Sigmoid colon (tissue), 7 donors: Measurements from ENCODE around the gene CABP4. TPM values are rescaled to one million over a fixed set of nuclear protein-coding genes. Genes with fewer than 3 reads are reported as not detected.

Source experiments
- DNase-seq: peaks from one replicate; pipeline ENCODE4 v3.0.0-alpha.2; 2019
- H3K27ac ChIP-seq, 4 donors: fragments of 200-600 bp; sonication (generic); one replicate each; pipeline ENCODE4 v1.5.1; 2016 to 2019; ENCODE audit warnings: mild to moderate bottlenecking in 1 of 4
- H3K27me3 ChIP-seq, 3 donors: fragments of 200-600 bp; sonication (generic); one replicate each; pipeline ENCODE4 v1.5.1; 2019; ENCODE audit warnings: mild to moderate bottlenecking in 1 of 3
- H3K36me3 ChIP-seq, 4 donors: fragments of 200-600 bp; sonication (generic); one replicate each; pipeline ENCODE4 v1.5.1; 2016 to 2019
- H3K4me1 ChIP-seq, 4 donors: fragments of 200-600 bp; sonication (generic); one replicate each; pipeline ENCODE4 v1.5.1; 2017 to 2019
- H3K4me3 ChIP-seq, 4 donors: fragments of 200-600 bp; sonication (generic); one replicate each; pipeline ENCODE4 v1.5.1; 2017 to 2019; ENCODE audit warnings: mild to moderate bottlenecking in 2 of 4, moderate library complexity in 1 of 4
- H3K9me3 ChIP-seq, 4 donors: fragments of 200-600 bp in 3 of 4; sonication (generic) in 3 of 4; one replicate each; pipeline versions ENCODE4 v1.5.1 to v1.6.1; 2013 to 2019
- CTCF ChIP-seq, 4 experiments: fragments of 450-650 bp in 3 of 4; fragments of 200-600 bp in 1 of 4; IDR thresholded peaks; one replicate each; pipeline ENCODE4 v1.5.1; 2016 to 2019; ENCODE audit warnings: antibody characterized with exemption in 4 of 4, mild to moderate bottlenecking in 3 of 4, moderate library complexity in 2 of 4
- EP300 ChIP-seq, 4 donors: sonication (generic); formaldehyde crosslinking; IDR thresholded peaks; one replicate each; pipeline ENCODE4 v1.6.1; 2017; ENCODE audit warnings: antibody characterized with exemption in 4 of 4
- POLR2A ChIP-seq, 2 donors: fragments of 450-650 bp; IDR thresholded peaks; one replicate each; pipeline ENCODE4 v1.6.1; 2016; ENCODE audit warnings: antibody characterized with exemption in 2 of 2, mild to moderate bottlenecking in 2 of 2, moderate library complexity in 2 of 2
- POLR2AphosphoS5 ChIP-seq, 4 donors: sonication (generic); formaldehyde crosslinking; IDR thresholded peaks; one replicate each; pipeline ENCODE4 v1.6.1; 2017; ENCODE audit warnings: antibody characterized with exemption in 4 of 4
- WGBS, 2 donors: extraction: QIAGEN DNeasy Blood & Tissue Kit; methylation state at CpG; one replicate each; pipeline ENCODE4 v1.1.7; 2013; 5-methylcytosine and 5-hydroxymethylcytosine counted together
- intact Hi-C: fragments of 100-400 bp; cut with DNase I; formaldehyde crosslinking; loops from one replicate; pipeline ENCODE4 v1.15.1; 2023
- polyA plus RNA-seq, 3 donors: library from polyadenylated mRNA; stranded (reverse); fragments of 200-250 nt; gene quantifications; one replicate each; pipeline ENCODE4 v1.2.3, GENCODE V29; 2013
- total RNA-seq, 4 donors: library from RNA; depleted of rRNA; stranded (reverse); fragments of >200 nt; gene quantifications; one replicate each; pipeline ENCODE4 v1.1.0, GENCODE V29; 2016
- donor health status: healthy with polysubstance abuse.
- donor health status: Bipolar disorder and iron deficiency.
- donor health status: healthy.

Gene CABP4
- total and polyA plus RNA-seq, 7 donors, result 0.41 to 1.5 (median 0.61) TPM; not detected in 1

DNA sequence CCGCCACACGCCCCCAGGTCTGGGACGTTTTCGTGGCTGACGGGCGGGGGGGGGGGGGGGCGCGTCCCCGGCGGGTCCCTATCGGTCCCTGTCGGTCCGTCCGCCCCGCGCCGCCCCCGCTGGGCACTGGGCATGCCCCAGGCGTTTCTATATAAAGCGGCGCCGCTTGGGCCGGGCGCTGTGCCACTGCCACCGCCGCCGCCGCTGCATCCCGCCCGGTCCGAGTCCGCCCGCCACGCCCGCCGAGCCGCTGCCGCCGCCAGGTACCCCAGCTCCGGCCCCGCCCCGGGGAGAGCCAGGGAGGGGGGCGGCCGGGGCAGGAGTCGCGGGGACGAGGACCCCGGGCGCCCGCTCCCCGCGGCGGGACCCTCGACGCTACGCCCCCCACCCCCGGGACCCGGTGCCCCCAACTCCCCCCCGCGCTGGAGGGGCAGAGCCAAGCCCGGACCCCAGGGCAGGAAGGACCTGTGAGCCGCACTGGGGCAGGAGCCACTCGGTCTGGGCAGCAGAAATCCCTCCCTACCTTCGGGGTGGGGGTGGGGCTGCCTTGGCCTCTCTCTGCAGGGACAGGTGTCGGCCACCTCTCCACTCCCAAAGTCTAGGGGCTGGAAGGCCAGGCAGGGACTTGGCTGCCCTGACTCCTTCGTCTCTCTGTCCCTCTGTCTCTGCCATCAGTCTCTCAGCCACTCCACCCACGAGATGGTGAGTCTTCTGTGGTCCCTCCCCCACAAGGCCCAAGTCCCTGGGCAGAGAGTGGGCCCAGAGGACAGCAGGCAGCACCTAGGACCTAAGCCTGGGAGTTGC, 39.5 kb upstream of the CABP4 start, which contains the start of gene CARNS1:
CARNS1 (plus strand) TSS at position 178 of the 804 bp plus-strand sequence; CDS start at position 700, 522 bp downstream.
- TF ChIP-seq POLR2AphosphoS5 (IDR thresholded peaks at IDR 0.05) (no peak), EP300 (IDR thresholded peaks at IDR 0.05) (no peak), CTCF (IDR thresholded peaks at IDR 0.05) (no peak), POLR2A (IDR thresholded peaks at IDR 0.05) (no peak)
- intact Hi-C loops, result no loop called here
- peak within 1 kb of the TSS; percentile 9 to 41 (median 38) for H3K4me3 ChIP-seq
- H3K36me3 ChIP-seq, result no peaks in the 10 kb centered on the region
- no peak for DNase-seq
- peaks cover 17 to 45% (median 20%) of the 10 kb centered on the region in 3 donors for H3K27me3 ChIP-seq
- H3K4me1 ChIP-seq, result peaks cover 0 to 43% (median 32%) of the 10 kb centered on the region in 4 donors
- H3K9me3 ChIP-seq, result no peaks in the 10 kb centered on the region
- H3K27ac ChIP-seq, result peak within 1 kb of the TSS in 3 of 4 donors; percentile 15 to 51 (median 23)
- WGBS, 2 donors, result 4 to 8% methylated on average over 67 of the region's 67 CpGs

- DNase-seq, result no peak
- no peaks in the 10 kb centered on the region for H3K9me3 ChIP-seq
- peaks cover 11 to 36% (median 11%) of the 10 kb centered on the region in 3 donors for H3K27me3 ChIP-seq
- 50 to 57% methylated on average over 21 of the region's 21 CpGs for WGBS, 2 donors
- TF ChIP-seq CTCF (IDR thresholded peaks at IDR 0.05), result no peak
- no peak for TF ChIP-seq POLR2AphosphoS5 (IDR thresholded peaks at IDR 0.05)
- TF ChIP-seq EP300 (IDR thresholded peaks at IDR 0.05), result no peak
- no peak for TF ChIP-seq POLR2A (IDR thresholded peaks at IDR 0.05)
- peak overlapping the region in 1 of 4 donors; percentile 51 for H3K27ac ChIP-seq
- intact Hi-C loops, result no loop called here
- peaks cover 0 to 49% (median 35%) of the 10 kb centered on the region in 4 donors for H3K4me1 ChIP-seq
- no peaks in the 10 kb centered on the region for H3K36me3 ChIP-seq
- H3K4me3 ChIP-seq, result no peak overlapping the region
Observed at GRCh38 chr11:67416416-67417335, 38.5 kb upstream of the CABP4 start.

GRCh38 chr11:67417425-67417824, 37.7 kb upstream of the CABP4 start:
- Histone ChIP-seq H3K27ac (peak overlapping the region in 1 of 4 donors; percentile 43), H3K9me3 (no peaks in the 10 kb centered on the region), H3K4me1 (peaks cover 0 to 49% (median 35%) of the 10 kb centered on the region in 4 donors), H3K27me3 (peaks cover 8 to 28% (median 11%) of the 10 kb centered on the region in 3 donors), H3K4me3 (no peak overlapping the region), H3K36me3 (no peaks in the 10 kb centered on the region)
- DNase-seq, result no peak
- TF ChIP-seq POLR2A (IDR thresholded peaks at IDR 0.05) (no peak), CTCF (IDR thresholded peaks at IDR 0.05) (no peak), POLR2AphosphoS5 (IDR thresholded peaks at IDR 0.05) (no peak), EP300 (IDR thresholded peaks at IDR 0.05) (no peak)
- 86 to 87% methylated on average over 12 of the region's 12 CpGs for WGBS, 2 donors
- intact Hi-C loops, result no loop called here

DNA sequence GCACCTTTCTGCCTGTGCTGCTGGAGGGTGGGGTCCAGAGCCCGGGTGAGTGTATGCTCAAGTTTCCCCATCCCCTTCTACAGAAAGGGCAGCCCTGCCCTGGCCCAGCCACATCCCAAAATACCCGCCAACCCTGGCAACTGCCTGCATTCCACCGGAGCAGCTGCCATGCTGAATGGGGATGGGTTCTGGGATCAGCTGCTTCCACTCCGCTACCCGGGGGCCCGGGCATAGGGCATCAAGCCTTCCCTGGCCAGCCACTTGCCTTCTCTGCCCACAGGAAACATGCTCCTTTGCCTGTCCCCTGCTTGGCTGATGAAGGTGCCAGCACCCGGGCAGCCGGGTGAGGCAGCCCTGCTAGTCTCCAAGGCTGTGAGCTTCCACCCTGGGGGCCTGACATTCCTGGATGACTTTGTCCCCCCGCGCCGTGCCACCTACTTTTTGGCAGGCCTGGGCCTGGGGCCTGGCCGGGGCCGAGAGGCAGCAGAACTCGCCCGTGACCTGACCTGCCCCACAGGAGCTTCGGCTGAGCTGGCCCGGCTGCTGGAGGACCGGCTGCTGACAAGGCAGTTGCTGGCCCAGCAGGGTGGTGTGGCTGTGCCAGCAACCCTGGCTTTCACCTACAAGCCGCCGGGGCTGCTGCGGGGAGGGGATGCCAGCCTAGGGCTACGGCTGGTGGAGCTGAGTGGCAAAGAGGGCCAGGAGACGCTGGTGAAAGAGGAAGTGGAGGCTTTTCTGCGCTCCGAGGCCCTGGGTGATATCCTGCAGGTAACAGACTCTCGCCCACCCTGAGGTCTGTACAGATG, 36.5 kb upstream of the CABP4 start:
- Histone ChIP-seq H3K27me3 (peaks cover 0 to 17% (median 5%) of the 10 kb centered on the region in 3 donors), H3K36me3 (no peaks in the 10 kb centered on the region), H3K4me3 (no peak overlapping the region), H3K9me3 (no peaks in the 10 kb centered on the region), H3K4me1 (peaks cover 0 to 49% (median 35%) of the 10 kb centered on the region in 4 donors), H3K27ac (peak overlapping the region in 1 of 4 donors; percentile 14)
- no peak for DNase-seq
- 56 to 78% methylated on average over 26 of the region's 26 CpGs for WGBS, 2 donors
- TF ChIP-seq POLR2AphosphoS5 (IDR thresholded peaks at IDR 0.05) (no peak), POLR2A (IDR thresholded peaks at IDR 0.05) (no peak), CTCF (IDR thresholded peaks at IDR 0.05) (no peak), EP300 (IDR thresholded peaks at IDR 0.05) (no peak)
- intact Hi-C loops, result no loop called here
